Coronary artery (tissue), 2 donors: ENCODE measurements around the gene SH2D3C.

Experiments used
- DNase-seq: peaks from one replicate; pipeline ENCODE4 v3.0.0-alpha.2; 2017; ENCODE audit warnings: low spot score
- H3K27ac ChIP-seq, 2 donors: fragments of 200-600 bp; sonication (generic); one replicate each; pipeline ENCODE4 v1.5.1; 2016 to 2019
- H3K4me3 ChIP-seq: fragments of 200-600 bp; sonication (generic); 2 replicates; pipeline ENCODE4 v1.5.1; 2016; ENCODE audit warnings: mild to moderate bottlenecking, moderate library complexity
- TF ChIP-seq, protein P1 (sequence below): fragments of 200-600 bp; sonication (generic); IDR thresholded peaks from one replicate; pipeline ENCODE4 v1.5.1; 2019; ENCODE audit warnings: antibody characterized with exemption

Gene SH2D3C

DNA sequence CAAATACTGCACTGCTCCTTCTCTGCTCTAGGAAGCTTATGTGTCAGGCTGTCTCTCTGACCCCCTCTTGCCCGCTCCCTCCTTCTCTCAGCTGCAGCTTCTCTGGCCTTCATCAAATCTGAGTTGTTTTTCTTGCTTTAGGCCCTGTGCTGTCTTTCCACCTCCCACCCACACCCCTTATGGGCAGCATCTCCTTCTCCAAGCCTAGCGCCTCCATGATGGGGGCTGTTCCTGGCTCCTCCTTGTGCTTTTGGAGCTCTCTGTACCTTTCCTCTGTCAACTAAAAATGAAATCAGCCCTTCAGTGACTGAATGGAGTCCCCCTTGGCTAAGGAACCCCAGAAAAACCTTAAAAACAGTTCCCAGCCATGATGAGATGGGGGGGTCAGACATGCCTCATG, 78.3 kb downstream of the SH2D3C start:
- TF ChIP-seq, protein P1, sequence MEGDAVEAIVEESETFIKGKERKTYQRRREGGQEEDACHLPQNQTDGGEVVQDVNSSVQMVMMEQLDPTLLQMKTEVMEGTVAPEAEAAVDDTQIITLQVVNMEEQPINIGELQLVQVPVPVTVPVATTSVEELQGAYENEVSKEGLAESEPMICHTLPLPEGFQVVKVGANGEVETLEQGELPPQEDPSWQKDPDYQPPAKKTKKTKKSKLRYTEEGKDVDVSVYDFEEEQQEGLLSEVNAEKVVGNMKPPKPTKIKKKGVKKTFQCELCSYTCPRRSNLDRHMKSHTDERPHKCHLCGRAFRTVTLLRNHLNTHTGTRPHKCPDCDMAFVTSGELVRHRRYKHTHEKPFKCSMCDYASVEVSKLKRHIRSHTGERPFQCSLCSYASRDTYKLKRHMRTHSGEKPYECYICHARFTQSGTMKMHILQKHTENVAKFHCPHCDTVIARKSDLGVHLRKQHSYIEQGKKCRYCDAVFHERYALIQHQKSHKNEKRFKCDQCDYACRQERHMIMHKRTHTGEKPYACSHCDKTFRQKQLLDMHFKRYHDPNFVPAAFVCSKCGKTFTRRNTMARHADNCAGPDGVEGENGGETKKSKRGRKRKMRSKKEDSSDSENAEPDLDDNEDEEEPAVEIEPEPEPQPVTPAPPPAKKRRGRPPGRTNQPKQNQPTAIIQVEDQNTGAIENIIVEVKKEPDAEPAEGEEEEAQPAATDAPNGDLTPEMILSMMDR = no peak
- H3K4me3 ChIP-seq = no peak overlapping the region
- no peak for DNase-seq
- no peak overlapping the region for H3K27ac ChIP-seq

DNA sequence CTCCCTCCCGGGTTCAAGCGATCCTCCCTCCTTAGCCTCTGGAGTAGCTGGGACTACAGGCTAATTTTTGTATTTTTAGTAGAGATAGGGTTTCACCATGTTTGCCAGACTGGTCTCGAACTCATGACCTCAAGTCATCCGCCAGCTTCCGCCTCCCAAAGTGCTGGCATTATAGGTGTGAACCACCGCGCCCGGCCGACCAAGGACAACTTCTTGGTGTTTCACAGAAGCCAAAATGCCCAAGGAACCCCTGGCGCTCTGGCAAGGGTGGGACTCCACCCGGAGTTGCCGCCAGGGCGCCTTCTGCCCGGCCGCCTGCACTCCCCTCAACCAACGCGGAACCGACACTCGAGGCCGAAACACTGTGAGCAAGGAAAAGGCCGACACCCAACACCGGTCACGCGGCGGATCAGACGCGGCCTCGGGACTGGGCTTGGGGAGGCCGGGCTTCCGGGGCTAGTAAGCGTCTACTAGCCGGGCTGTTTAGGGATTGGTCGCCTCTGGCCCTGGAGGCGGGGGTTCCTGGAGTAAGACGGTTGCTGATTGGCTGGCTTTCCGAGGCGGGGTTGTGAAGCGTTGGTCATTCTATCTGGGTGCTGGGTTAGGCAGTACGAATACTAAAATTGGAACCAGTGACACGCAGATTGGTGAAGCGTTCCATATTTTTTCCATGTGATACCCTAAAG, 79.3 kb downstream of the SH2D3C start:
- TF ChIP-seq, protein P1 = no peak
- peak overlapping the region; percentile 54 to 90 for H3K27ac ChIP-seq
- peak; percentile 99 for DNase-seq
- H3K4me3 ChIP-seq = peak overlapping the region; percentile 61

GRCh38 chr9:127698386-127698785, 80.1 kb downstream of the SH2D3C start:
- Histone ChIP-seq H3K4me3 (no peak overlapping the region), H3K27ac (peak overlapping the region in 1 of 2 donors; percentile 90)
- TF ChIP-seq, protein P1 = no peak
- no peak for DNase-seq

DNA sequence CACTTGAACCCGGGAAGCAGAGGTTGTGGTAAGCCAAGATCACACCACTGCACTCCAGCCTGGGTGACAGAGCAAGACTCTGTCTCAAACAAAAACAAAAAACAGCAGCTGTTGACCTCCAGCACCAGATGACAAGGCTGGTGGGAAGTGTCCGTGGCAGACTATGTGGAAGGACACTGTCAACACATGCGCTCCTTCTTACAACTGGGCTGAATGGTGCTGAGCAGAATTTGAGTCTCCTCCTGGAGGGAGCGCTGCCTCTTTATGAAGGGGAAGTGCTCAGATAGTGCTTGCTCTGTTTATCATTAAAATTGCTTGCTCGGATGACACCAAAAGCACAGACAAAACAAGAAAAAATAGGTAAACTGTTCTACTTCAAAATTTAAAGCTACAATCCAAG, 80.9 kb downstream of the SH2D3C start:
- DNase-seq = no peak
- Histone ChIP-seq H3K27ac (no peak overlapping the region), H3K4me3 (no peak overlapping the region)
- TF ChIP-seq, protein P1 = no peak

- TF ChIP-seq, protein P1 = no peak
- Histone ChIP-seq H3K27ac (no peak overlapping the region), H3K4me3 (no peak overlapping the region)
- DNase-seq = no peak
Measured at GRCh38 chr9:127694890-127695720, 83.4 kb downstream of the SH2D3C start.

DNA sequence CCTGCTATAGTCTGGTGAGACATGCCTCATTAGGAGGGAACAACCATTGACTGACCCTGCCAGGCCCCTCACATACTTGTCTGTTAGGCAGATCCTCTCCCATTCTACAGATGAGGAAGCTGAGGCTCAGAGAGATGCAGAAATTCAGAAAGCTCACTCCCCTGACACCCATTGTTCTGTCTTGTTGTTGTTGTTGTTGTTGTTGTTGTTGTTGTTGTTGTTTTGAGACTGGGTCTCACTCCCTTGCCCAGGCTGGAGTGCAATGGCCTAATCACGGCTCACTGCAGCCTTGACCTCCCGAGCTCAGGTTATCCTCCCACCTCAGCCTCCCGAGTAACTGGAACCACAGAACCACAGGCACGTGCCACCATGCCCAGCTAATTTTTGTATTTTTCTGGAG, 84.8 kb downstream of the SH2D3C start:
- TF ChIP-seq, protein P1 = no peak
- no peak for DNase-seq
- no peak overlapping the region for H3K27ac ChIP-seq
- H3K4me3 ChIP-seq = no peak overlapping the region
